Activated naive CD4-positive, alpha-beta T cell treated with anti-CD3 and anti-CD28 coated beads, Interleukin-2, amount 50 U/mL, for 72 hours (primary cell): Measurements from ENCODE around the gene PEAK3. TPM values are rescaled to one million over a fixed set of nuclear protein-coding genes. Genes with fewer than 3 reads are reported as not detected.
A peak's percentile ranks its signal among the peaks of the same experiment; 100 is the strongest.

ENCODE experiments used
- ATAC-seq, 2 donors: fragments of 150-1000 bp; cut with Tn5 transposase; 2 replicates each; pipeline ENCODE4 v1.10.0; 2021; ENCODE audit warnings: mild to moderate bottlenecking in 2 of 2, moderate library complexity in 2 of 2
- DNase-seq, 2 donors: peaks; one replicate each; pipeline ENCODE4 v3.0.0; 2021 to 2022; ENCODE audit warnings: low spot score in 2 of 2
- H3K27ac Mint-ChIP-seq, 2 donors: one replicate each; pipeline ENCODE4 v1.8.0; 2022; ENCODE audit warnings: mild to moderate bottlenecking in 2 of 2, mixed read lengths in 2 of 2
- H3K36me3 Mint-ChIP-seq, 2 donors: one replicate each; pipeline ENCODE4 v1.8.0; 2022; ENCODE audit warnings: mixed read lengths in 2 of 2
- H3K9me3 Mint-ChIP-seq, 2 donors: one replicate each; pipeline ENCODE4 v1.8.0; 2022; ENCODE audit warnings: mixed read lengths in 2 of 2
- total RNA-seq, 2 donors: library from RNA; stranded (reverse); gene quantifications; one replicate each; pipeline ENCODE4 v1.2.3, GENCODE V29; 2022

The PEAK3 gene
- total RNA-seq, 2 donors from 2014 or later, result not detected

DNA sequence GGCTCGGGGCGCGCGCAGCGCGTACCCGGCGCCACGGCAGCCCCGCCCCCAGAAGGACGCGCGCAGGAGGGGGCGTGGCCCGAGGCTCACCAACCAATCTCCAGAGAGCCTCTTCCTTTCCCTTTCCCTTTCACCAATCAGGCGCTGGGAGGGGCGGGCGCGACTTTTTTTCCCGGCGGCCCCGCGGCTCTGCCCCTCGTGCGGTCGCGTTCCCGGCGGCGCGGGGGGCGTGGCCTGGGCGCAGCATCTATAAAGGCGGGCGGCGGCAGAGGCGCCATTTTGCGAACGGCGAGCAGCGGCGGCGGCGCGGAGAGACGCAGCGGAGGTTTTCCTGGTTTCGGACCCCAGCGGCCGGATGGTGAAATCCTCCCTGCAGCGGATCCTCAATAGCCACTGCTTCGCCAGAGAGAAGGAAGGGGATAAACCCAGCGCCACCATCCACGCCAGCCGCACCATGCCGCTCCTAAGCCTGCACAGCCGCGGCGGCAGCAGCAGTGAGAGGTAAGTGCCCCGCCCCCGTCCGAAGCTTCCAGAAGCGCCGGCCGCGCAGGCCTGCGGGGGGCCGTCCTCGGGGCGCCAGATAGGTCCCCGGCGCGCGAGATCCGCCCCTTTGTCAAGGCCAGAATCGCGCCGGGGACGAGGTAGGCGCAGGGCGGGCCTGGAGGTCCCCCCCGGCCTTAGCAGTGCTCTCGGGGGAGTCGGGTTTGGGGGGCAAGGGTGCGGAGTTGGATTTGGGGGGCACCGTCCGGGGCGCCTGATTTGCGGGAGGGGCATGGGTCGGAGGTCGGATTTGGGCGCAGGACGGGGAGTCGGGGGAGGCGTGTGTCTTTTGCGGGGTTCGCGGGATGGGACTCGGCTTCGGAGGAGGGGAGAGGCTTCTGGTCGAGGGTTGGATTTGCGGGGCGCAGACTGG is 12.5 kb downstream of the PEAK3 start:
- Mint-ChIP-seq H3K27ac (peak overlapping the region; percentile 75 to 97), H3K9me3 (no peaks in the 10 kb centered on the region), H3K36me3 (peaks cover 10 to 23% of the 10 kb centered on the region in 2 donors)
- DNase-seq (peak; percentile 99 to 100), ATAC-seq (peak; percentile 81)

DNA sequence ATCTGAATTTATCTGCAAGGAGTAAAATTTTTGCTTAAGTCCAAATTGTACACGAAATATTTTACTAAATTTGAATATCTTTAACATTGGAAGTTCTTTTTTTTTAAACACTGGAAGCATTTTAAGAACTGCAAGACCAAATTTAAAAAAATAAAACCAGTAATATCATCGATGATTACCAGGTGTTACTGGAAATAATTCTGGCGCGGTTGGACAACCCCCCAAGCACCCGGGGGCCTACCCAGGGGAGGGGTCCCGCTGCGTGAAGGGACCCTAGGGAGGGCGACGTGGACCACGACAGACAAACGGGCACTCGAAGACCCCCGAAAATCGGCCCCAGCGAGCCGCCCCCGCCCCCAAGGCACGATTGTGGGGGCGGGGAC is 13.1 kb downstream of the PEAK3 start:
- no peak for ATAC-seq
- DNase-seq, result no peak
- Mint-ChIP-seq H3K36me3 (peaks cover 8 to 17% of the 10 kb centered on the region in 2 donors), H3K9me3 (no peaks in the 10 kb centered on the region), H3K27ac (peak overlapping the region; percentile 75 to 88)

GRCh38 chr19:2268480-2268830 is 13.5 kb downstream of the PEAK3 start:
- Mint-ChIP-seq H3K9me3 (no peaks in the 10 kb centered on the region), H3K36me3 (peaks cover 6 to 13% of the 10 kb centered on the region in 2 donors), H3K27ac (peak overlapping the region in 1 of 2 donors; percentile 88)
- no peak for DNase-seq
- ATAC-seq, result no peak

DNA sequence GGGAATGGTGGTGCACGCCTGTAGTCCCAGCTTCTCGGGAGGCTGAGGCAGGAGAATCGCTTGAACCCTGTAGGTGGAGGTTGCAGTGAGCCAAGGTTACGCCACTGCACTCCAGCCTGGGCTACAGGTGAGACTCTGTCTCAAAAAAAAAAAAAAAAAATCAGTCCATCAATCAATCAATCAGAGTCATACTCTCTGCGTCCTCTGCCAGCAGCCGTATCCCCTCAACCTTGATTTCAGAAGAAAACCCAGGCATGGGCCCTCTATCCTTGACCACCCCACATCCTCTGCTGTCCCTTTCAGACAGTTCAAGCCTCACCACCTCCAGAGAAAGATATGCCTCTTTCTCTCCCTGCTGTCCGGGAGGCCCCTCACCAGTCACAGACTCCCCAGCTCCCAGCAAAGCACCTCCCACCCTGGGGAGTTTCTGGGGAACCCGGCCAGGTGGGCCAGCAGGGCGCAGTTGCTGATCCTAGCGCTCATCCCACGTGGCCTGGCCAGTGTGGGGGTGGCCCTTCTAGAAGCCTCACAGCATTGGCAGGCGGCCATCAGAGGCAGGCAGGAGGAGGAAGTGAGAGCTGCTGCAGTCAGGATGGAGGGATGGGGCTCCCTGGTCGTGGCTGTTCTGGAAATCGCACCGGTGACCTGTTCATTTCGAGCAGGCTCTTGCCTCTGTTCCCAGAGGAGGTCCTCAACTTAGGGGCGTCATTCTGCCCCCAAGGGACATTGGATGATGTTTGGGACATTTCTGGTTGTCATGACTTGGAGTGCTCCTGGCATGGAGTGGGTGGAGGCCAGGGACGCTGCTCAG is 15.6 kb downstream of the PEAK3 start:
- Mint-ChIP-seq H3K27ac (peak overlapping the region; percentile 71 to 72), H3K36me3 (peaks cover under 1 to 2% of the 10 kb centered on the region in 2 donors), H3K9me3 (no peaks in the 10 kb centered on the region)
- peak in 1 of 2 donors; percentile 22 for ATAC-seq
- DNase-seq, result peak in 1 of 2 donors; percentile 63

DNA sequence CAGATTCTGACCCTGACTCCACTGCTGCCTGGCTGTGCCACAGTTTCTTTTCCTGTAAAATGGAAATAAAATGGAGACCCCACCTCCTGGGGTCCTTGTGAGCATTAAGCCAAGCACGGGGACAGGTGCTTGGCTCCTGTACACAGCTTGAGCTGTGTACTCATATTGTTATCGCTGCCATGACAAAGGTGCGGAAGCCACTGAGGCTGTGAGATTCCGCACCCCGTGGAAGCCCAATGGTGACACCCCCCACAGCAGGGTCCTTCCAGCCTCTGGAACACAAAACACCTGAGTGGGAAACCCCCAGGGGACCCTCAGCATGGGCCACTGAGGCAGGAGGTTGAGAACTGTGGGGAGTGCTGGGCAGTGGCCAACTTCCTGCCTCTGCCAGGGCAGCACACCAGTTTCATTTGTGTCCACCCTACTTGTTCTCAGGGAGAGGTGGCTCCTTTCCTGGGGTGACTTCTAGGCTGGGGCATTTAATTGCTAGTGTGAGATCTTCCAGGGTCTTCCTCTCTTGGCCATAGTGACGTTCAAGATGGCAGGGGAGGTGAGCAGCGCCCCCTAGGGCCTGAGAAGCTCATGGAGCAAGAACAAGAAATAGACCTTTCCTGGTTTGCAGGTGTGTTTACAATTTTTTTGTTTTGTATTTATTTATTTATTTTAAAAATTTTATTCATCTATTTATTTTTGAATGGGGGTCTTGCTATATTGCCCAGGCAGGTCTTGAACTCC is 20.4 kb downstream of the PEAK3 start:
- no peak overlapping the region for H3K27ac Mint-ChIP-seq
- DNase-seq (peak in 1 of 2 donors; percentile 64), ATAC-seq (peak in 1 of 2 donors; percentile 43)

DNA sequence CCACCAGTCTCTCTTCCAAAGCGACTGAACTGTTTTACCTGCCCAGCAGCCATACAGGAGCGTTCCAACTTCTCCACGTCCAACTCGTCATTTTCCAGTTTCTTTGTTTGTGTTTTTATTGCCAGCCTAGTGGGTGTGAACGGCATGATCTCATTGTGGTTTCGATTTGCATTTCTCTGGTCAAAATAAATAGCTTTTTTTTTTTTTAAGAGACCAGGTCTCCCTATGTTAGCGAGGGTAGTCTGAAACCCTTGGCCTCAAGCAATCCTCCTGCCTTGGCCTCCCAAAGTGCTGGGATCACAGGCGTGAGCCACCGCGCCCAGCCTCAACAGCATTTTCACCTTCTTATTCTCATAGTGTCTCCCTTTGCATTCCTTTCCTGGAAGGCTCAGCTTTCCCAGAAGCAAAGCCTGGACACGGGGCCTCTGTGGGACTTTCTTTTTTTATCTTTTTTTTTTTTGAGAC is 21.6 kb downstream of the PEAK3 start:
- ATAC-seq (no peak), DNase-seq (no peak)
- Mint-ChIP-seq H3K27ac (peak overlapping the region in 1 of 2 donors; percentile 65), H3K9me3 (no peaks in the 10 kb centered on the region), H3K36me3 (no peaks in the 10 kb centered on the region)

More for the DNA sequence above, 20.4 kb downstream of the PEAK3 start:
- Mint-ChIP-seq H3K9me3 (no peaks in the 10 kb centered on the region), H3K36me3 (no peaks in the 10 kb centered on the region)

DNA sequence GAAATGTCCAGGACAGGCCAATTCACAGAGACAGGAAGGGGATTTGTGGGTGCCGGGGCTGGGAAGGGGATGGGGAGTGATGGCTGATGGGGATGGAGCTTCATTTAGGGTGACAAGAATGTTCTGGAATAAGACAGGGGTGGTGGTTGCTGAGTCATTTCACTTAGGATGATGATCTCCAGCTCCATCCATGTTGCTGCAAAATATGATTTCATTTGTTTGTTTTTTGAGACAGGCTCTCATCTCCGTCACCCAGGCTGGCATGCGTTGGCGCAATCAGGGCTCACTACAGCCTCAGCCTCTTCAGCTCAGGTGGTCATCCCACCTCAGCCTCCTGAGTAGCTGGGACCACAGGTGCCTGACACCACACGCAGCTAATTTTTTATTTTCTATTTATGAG is 22.6 kb downstream of the PEAK3 start:
- no peak for DNase-seq
- no peak for ATAC-seq
- Mint-ChIP-seq H3K36me3 (no peaks in the 10 kb centered on the region), H3K9me3 (no peaks in the 10 kb centered on the region), H3K27ac (peak overlapping the region in 1 of 2 donors; percentile 89)

GRCh38 chr19:2255982-2256685 is 25.8 kb downstream of the PEAK3 start, which contains the start of gene JSRP1:
Gene JSRP1 (minus strand): TSS chr19:2256417. CDS start chr19:2255314, 1,103 bp downstream.
- ATAC-seq (no peak), DNase-seq (no peak)
- H3K9me3 Mint-ChIP-seq, result no peaks in the 10 kb centered on the region
- H3K36me3 Mint-ChIP-seq, result no peaks in the 10 kb centered on the region
- H3K27ac Mint-ChIP-seq, result peak within 1 kb of the TSS; percentile 89 to 96

DNA sequence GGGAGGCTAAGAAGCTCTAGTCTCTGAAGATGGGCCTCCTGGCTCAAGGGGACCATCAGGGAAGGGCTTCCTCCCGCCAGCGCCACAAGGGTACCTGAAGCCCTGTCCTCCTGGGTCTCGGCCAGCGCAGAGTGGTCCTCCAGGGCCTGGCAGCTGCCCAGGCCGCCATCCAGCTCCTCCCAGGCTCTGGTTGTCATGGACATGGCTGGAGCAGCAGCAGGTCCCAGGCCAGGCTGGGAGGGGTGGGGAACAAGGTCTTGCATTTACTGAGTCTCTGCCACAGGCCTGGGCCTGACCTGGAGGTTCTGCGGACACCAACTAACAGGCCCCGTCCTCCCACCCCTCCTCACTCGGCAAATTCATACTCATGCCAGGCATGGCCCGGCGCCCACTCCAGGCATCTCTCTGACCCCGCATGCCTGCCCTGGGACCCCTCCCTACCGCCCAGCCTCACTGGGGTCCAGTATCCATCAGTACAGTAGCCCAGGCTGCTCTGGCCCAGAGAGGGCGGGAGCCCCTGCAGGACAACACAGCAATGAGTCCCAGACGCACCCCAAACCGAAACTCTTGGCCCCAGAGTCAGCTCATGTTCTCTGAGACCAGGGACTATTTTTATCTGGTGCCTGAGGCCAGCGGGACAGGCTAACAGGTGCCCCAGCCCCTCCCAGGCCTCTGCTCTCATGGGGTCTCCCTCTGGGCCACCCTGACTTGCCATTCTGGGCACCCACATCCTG is 26.7 kb downstream of the PEAK3 start:
- H3K36me3 Mint-ChIP-seq, result no peaks in the 10 kb centered on the region
- no peak overlapping the region for H3K27ac Mint-ChIP-seq
- H3K9me3 Mint-ChIP-seq, result no peaks in the 10 kb centered on the region
- DNase-seq (no peak), ATAC-seq (no peak)

GRCh38 chr19:2254064-2254872 is 27.7 kb downstream of the PEAK3 start:
- Mint-ChIP-seq H3K27ac (no peak overlapping the region), H3K9me3 (no peaks in the 10 kb centered on the region), H3K36me3 (no peaks in the 10 kb centered on the region)
- DNase-seq (no peak), ATAC-seq (no peak)

GRCh38 chr19:2253106-2254063 is 28.6 kb downstream of the PEAK3 start:
- H3K27ac Mint-ChIP-seq, result no peak overlapping the region
- peak in 1 of 2 donors; percentile 58 for DNase-seq
- H3K36me3 Mint-ChIP-seq, result no peaks in the 10 kb centered on the region
- peak in 1 of 2 donors; percentile 30 for ATAC-seq
- H3K9me3 Mint-ChIP-seq, result no peaks in the 10 kb centered on the region

DNA sequence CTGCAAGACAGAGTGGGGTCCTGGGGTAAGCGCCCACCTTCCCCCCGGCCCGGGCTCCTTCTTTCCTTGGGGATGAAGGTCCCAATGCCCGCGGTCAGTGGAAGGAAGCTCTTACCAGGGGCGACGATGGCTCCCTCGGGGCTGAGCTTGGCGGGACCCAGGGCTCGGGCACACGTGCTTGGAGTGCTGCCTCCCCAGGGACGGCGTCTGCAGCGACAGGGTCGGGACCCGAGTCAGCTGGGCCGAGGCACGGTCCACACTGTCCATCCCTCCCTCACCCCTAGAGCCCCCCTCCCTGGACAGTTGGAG is 29.2 kb downstream of the PEAK3 start:
- no peaks in the 10 kb centered on the region for H3K9me3 Mint-ChIP-seq
- peak overlapping the region in 1 of 2 donors; percentile 29 for H3K27ac Mint-ChIP-seq
- ATAC-seq (no peak), DNase-seq (no peak)
- no peaks in the 10 kb centered on the region for H3K36me3 Mint-ChIP-seq

DNA sequence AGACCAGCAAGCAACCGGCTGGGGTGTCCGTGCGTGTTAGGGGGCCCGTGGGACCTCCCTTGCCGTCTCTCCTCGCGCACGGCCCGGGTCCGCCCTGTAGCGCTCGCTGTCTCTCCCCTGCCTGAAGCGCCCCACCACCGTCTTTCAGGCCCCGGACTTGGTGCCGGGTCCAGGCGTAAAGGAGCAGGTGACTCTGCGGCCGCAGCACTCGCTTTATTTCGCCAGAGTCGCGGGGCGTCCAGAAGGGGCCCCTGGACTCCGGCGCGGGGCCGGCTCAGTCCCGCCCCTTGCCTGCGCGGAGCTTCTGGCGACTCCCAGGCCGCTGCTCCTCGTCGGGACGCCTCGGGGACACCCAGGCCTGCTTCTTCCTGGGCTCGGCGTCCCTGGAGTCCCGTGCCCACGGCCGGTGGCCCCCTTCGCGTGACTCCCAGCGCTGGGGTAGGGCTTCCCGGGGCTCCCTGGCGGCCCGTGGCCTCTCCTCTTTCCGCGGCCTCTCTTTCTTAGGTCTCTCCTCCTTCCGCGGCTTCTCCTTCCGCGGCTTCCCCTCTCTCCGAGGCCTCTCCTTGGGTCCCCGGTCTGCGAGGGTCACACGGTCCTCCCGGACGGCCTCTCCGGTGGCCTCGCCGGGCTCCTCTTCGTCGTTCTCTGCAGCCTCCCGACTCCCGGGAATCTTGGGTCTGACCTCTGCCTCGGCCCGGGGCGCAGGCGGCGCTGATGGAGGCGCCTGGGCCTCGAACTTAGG is 29.7 kb downstream of the PEAK3 start:
- Mint-ChIP-seq H3K27ac (peak overlapping the region in 1 of 2 donors; percentile 29), H3K36me3 (no peaks in the 10 kb centered on the region), H3K9me3 (no peaks in the 10 kb centered on the region)
- no peak for ATAC-seq
- DNase-seq, result no peak
